Measurements from ENCODE around the gene PTX3.

DNA sequence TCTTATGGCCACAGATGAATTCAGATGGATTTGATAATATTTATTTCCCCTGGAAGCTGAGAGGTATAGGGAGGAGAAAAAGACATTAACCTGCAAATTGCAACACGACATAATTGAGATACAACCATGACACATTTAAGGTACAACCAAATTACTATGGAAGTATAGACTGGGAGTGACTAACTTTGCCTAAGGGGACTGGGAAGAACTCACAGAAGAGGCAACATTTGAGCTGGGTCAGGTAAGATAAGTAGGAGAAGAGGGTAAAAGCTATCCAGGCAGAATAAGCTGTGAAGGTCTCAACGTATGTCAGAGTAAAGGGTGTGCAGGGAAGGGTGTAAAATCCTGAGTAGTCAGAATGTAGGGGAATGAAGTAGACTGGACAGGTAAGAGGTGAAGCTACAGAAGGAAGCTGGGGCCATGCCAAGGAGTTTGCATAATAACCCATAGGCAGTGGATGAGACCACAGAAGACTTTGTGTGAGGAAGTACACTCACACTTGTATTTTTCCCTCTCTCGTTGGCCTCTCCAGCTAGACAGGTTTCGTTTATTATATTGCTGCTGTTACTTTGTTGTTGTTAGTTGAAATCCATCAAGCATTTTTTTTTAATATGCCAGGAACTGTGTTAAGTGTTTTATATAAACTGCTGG is 28.0 kb upstream of the PTX3 start:
- TF ChIP-seq, protein P1, sequence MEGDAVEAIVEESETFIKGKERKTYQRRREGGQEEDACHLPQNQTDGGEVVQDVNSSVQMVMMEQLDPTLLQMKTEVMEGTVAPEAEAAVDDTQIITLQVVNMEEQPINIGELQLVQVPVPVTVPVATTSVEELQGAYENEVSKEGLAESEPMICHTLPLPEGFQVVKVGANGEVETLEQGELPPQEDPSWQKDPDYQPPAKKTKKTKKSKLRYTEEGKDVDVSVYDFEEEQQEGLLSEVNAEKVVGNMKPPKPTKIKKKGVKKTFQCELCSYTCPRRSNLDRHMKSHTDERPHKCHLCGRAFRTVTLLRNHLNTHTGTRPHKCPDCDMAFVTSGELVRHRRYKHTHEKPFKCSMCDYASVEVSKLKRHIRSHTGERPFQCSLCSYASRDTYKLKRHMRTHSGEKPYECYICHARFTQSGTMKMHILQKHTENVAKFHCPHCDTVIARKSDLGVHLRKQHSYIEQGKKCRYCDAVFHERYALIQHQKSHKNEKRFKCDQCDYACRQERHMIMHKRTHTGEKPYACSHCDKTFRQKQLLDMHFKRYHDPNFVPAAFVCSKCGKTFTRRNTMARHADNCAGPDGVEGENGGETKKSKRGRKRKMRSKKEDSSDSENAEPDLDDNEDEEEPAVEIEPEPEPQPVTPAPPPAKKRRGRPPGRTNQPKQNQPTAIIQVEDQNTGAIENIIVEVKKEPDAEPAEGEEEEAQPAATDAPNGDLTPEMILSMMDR (IDR thresholded peaks at IDR 0.05; ENCODE audit: low read length): no peak
- no peak for TF ChIP-seq EZH2 (IDR thresholded peaks at IDR 0.05; ENCODE audit: borderline replicate concordance, low read length)

Data from OCI-LY1 (cell line).